Suprapubic skin (tissue), 4 donors: ENCODE data around the gene KSR2. TPM values are rescaled to one million over a fixed set of nuclear protein-coding genes. Genes with fewer than 3 reads are reported as not detected.

ENCODE experiments used
- DNase-seq, 2 donors: peaks; one replicate each; pipeline ENCODE4 v3.0.0-alpha.2; 2019; ENCODE audit warnings: low spot score in 2 of 2
- H3K27ac ChIP-seq: fragments of 200-600 bp; sonication (generic); one replicate; pipeline ENCODE4 v1.5.1; 2019
- H3K27me3 ChIP-seq: fragments of 200-600 bp; sonication (generic); one replicate; pipeline ENCODE4 v1.5.1; 2019
- H3K36me3 ChIP-seq: fragments of 200-600 bp; sonication (generic); one replicate; pipeline ENCODE4 v1.5.1; 2019
- H3K4me1 ChIP-seq: fragments of 200-600 bp; sonication (generic); one replicate; pipeline ENCODE4 v1.5.1; 2019
- H3K4me3 ChIP-seq: fragments of 200-600 bp; sonication (generic); one replicate; pipeline ENCODE4 v1.5.1; 2019; ENCODE audit warnings: mild to moderate bottlenecking
- H3K9me3 ChIP-seq: fragments of 200-600 bp; sonication (generic); one replicate; pipeline ENCODE4 v1.5.1; 2019
- EP300 ChIP-seq: sonication (generic); formaldehyde crosslinking; IDR thresholded peaks from one replicate; pipeline ENCODE4 v1.6.1; 2017; ENCODE audit warnings: antibody characterized with exemption
- POLR2A ChIP-seq, 2 donors: fragments of 450-650 bp; IDR thresholded peaks; one replicate each; pipeline ENCODE4 v1.6.1; 2017; ENCODE audit warnings: antibody characterized with exemption in 2 of 2, mild to moderate bottlenecking in 2 of 2, moderate library complexity in 2 of 2
- POLR2AphosphoS5 ChIP-seq, 3 donors: sonication (generic); formaldehyde crosslinking; IDR thresholded peaks; one replicate each; pipeline ENCODE4 v1.6.1; 2017; ENCODE audit warnings: antibody characterized with exemption in 3 of 3
- WGBS: methylation state at CpG from one replicate; pipeline ENCODE4 v1.1.5; 2018; 5-methylcytosine and 5-hydroxymethylcytosine counted together
- total RNA-seq, 4 donors: library from RNA; depleted of rRNA; stranded (reverse); fragments of >200 nt; gene quantifications; one replicate each; pipeline ENCODE4 v1.1.0, GENCODE V29; 2016
- TF ChIP-seq, protein P1 (sequence below), 2 donors: fragments of 200-600 bp in 1 of 2; fragments of 450-650 bp in 1 of 2; sonication (generic) in 1 of 2; IDR thresholded peaks; one replicate each; pipeline ENCODE4 v1.5.1; 2016 to 2019; ENCODE audit warnings: antibody characterized with exemption in 2 of 2, mild to moderate bottlenecking in 1 of 2, moderate library complexity in 1 of 2

Gene KSR2
- total RNA-seq, 4 donors from 2014 or later: 0.24 to 0.39 (median 0.38) TPM; not detected in 1

DNA sequence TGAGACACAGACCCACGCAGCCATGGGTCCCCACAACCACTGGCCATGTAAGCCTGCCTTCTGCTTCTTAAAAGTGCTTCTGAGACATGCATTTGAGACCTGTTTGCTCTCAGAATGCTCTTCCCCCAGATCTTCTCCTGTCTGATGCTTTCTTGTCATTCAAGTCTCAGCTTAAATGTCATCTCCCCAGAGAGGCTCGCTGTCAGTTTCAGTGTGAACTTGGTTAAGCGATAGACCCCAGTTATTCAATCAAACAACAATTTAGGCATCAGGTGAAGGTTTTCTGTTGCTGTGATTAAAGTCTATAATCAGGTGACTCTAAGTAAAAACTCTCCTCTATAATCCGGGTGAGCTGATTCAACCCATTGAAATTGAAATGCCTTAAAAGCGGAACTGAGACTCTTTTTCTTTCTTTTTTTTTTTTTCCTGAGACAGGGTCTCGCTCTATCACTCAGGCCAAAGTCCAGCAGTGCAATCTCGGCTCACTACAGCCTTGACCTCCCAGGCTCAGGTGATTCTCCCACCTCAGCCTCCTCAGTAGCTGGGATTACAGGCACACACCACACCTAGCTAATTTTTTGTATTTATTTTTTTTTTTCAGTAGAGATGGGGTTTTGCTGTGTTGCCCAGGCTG lies 123.4 kb downstream of the KSR2 start:
- 87% methylated on average over 7 of the region's 7 CpGs for WGBS

DNA sequence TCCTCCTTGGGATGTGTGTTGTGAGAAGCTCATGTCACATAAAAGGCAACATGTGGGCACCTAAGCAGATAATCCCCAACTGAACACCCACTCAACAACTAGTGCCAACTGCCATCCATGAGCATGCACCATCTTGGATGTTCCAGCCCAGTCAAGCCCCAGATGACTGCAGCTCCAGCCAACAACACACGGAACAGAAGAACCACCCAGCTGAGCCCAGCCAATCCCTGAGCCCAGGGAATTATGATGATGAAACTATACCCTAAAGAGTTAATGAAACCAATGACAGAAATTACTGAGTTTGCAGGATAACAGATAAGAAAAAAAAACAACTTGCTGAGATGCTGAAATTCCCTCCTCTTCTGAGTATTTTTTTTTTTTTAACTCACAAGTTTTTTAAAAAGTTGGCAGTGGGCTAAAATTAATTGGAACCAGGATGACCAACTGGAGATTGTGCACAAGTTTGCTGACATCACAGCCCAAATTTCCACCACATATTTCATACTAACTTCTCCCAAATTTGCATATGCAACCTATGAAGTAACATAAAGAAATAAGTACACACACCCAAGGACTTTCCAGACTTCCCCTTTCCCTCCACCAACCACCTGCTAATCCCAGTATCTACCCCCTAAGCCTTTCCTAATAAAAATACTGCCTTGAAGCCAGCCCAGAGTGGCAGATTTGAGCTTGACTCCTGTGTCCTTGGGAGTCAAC lies 124.5 kb downstream of the KSR2 start:
- TF ChIP-seq POLR2A (IDR thresholded peaks at IDR 0.05) (no peak), POLR2AphosphoS5 (IDR thresholded peaks at IDR 0.05) (no peak), EP300 (no peak)
- TF ChIP-seq, protein P1, sequence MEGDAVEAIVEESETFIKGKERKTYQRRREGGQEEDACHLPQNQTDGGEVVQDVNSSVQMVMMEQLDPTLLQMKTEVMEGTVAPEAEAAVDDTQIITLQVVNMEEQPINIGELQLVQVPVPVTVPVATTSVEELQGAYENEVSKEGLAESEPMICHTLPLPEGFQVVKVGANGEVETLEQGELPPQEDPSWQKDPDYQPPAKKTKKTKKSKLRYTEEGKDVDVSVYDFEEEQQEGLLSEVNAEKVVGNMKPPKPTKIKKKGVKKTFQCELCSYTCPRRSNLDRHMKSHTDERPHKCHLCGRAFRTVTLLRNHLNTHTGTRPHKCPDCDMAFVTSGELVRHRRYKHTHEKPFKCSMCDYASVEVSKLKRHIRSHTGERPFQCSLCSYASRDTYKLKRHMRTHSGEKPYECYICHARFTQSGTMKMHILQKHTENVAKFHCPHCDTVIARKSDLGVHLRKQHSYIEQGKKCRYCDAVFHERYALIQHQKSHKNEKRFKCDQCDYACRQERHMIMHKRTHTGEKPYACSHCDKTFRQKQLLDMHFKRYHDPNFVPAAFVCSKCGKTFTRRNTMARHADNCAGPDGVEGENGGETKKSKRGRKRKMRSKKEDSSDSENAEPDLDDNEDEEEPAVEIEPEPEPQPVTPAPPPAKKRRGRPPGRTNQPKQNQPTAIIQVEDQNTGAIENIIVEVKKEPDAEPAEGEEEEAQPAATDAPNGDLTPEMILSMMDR (IDR thresholded peaks at IDR 0.05): no peak
- Histone ChIP-seq H3K27me3 (peaks cover 54% of the 10 kb centered on the region), H3K9me3 (no peaks in the 10 kb centered on the region), H3K4me3 (no peak overlapping the region), H3K36me3 (no peaks in the 10 kb centered on the region), H3K27ac (no peak overlapping the region), H3K4me1 (no peaks in the 10 kb centered on the region)
- DNase-seq: no peak
- WGBS: 71% methylated on average over 1 of the region's 1 CpG

More for the DNA sequence above, 123.4 kb downstream of the KSR2 start:
- H3K27me3 ChIP-seq: peaks cover 52% of the 10 kb centered on the region
- no peaks in the 10 kb centered on the region for H3K9me3 ChIP-seq
- H3K27ac ChIP-seq: no peak overlapping the region
- TF ChIP-seq POLR2AphosphoS5 (IDR thresholded peaks at IDR 0.05) (no peak), POLR2A (IDR thresholded peaks at IDR 0.05) (no peak), EP300 (no peak)
- TF ChIP-seq, protein P1 (IDR thresholded peaks at IDR 0.05): no peak
- H3K4me1 ChIP-seq: no peaks in the 10 kb centered on the region
- DNase-seq: no peak
- H3K36me3 ChIP-seq: no peaks in the 10 kb centered on the region
- H3K4me3 ChIP-seq: no peak overlapping the region

DNA sequence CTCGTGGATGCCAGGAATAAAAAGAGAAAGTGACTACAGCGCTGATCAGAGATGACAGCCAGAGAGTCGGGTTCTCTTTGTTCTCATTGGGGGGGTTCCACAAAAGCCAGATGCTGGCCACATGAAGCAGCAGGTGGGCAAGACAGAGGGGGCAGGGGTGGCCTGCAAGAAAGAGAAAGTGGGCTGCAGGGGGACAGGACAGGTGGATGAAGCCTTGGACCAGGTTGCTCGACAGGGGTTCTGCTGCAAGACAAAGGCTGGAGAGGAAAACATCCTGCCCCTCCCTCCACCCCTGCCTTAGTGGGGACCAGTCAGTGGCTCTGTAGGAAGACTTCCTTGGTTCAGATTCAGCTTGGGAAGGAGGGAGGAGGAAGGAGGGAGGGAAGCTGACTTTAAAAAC lies 126.2 kb downstream of the KSR2 start:
- Histone ChIP-seq H3K9me3 (no peaks in the 10 kb centered on the region), H3K27ac (no peak overlapping the region), H3K27me3 (peaks cover 62% of the 10 kb centered on the region), H3K36me3 (no peaks in the 10 kb centered on the region), H3K4me1 (no peaks in the 10 kb centered on the region), H3K4me3 (no peak overlapping the region)
- no peak for DNase-seq
- TF ChIP-seq EP300 (no peak), POLR2A (IDR thresholded peaks at IDR 0.05) (no peak), POLR2AphosphoS5 (IDR thresholded peaks at IDR 0.05) (no peak)
- TF ChIP-seq, protein P1 (IDR thresholded peaks at IDR 0.05): no peak
- WGBS: 50% methylated on average over 4 of the region's 4 CpGs

DNA sequence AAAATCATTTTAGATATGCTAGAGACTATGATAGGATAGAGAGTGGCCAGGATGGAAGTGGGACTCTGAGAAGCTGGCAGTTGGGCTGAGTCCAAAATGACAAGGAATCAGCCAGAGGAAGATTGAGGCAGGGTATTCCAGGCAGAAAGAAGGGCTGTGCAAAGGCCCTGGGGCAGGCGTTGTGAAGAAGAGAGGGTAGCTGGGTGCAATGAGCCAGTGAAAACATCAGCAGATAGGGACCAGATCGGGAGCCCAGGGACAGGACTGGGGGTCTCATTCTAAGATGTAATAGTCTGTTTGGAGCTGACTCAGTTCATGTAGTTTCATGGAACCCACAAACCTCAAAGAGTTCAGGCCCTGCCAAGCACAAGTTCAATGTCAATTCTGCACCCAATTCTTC lies 126.6 kb downstream of the KSR2 start:
- Histone ChIP-seq H3K4me3 (no peak overlapping the region), H3K36me3 (no peaks in the 10 kb centered on the region), H3K4me1 (no peaks in the 10 kb centered on the region), H3K27me3 (peaks cover 62% of the 10 kb centered on the region), H3K9me3 (no peaks in the 10 kb centered on the region), H3K27ac (no peak overlapping the region)
- WGBS: 90% methylated on average over 2 of the region's 2 CpGs
- no peak for DNase-seq
- TF ChIP-seq POLR2AphosphoS5 (IDR thresholded peaks at IDR 0.05) (no peak), POLR2A (IDR thresholded peaks at IDR 0.05) (no peak), EP300 (no peak)
- TF ChIP-seq, protein P1 (IDR thresholded peaks at IDR 0.05): no peak

DNA sequence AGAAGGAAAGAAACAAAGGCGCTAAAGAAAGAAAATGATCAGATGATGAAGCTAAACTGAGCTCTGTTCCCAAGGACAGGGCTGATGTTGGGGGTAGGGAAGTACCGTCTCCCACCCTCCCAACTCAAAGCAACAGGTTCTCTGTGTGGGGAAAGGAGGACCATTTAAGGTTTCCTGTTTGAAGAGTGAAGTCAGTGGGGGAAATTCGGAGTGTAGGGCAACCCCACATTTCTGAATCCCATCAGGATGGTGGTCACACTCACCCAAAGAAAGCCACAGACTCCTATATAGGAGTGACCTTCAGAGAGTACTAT lies 131.1 kb downstream of the KSR2 start:
- Histone ChIP-seq H3K9me3 (no peaks in the 10 kb centered on the region), H3K27me3 (peaks cover 47% of the 10 kb centered on the region), H3K27ac (no peak overlapping the region), H3K4me1 (peaks cover 3% of the 10 kb centered on the region), H3K4me3 (no peak overlapping the region), H3K36me3 (no peaks in the 10 kb centered on the region)
- WGBS: 52% methylated on average over 3 of the region's 3 CpGs
- TF ChIP-seq POLR2A (IDR thresholded peaks at IDR 0.05) (no peak), POLR2AphosphoS5 (IDR thresholded peaks at IDR 0.05) (no peak), EP300 (no peak)
- TF ChIP-seq, protein P1 (IDR thresholded peaks at IDR 0.05): no peak
- no peak for DNase-seq
